TTC549 (cell line): ENCODE data around the gene IPPK.
"Not testable (repeated sequence)": the region's sequence is repeated elsewhere in the genome, so short reads cannot be mapped to it uniquely, and the experiment has no call there.

Experiments
- FAIRE-seq: peaks from 2 replicates; lab custom pipeline; 2012; peaks lifted over from hg19 to GRCh38; lab: Jason Lieb, UNC

The IPPK gene

GRCh38 chr9:92636627-92637026, 33.3 kb downstream of the IPPK start:
- no peak for FAIRE-seq

GRCh38 chr9:92635760-92636159, 34.2 kb downstream of the IPPK start:
- FAIRE-seq, result no peak

GRCh38 chr9:92634712-92635605, 35.0 kb downstream of the IPPK start:
- FAIRE-seq, result no peak

GRCh38 chr9:92633614-92634278, 36.2 kb downstream of the IPPK start:
- FAIRE-seq, result no peak

GRCh38 chr9:92632641-92633040, 37.3 kb downstream of the IPPK start:
- FAIRE-seq, result no peak

GRCh38 chr9:92631452-92632343, 38.2 kb downstream of the IPPK start:
- FAIRE-seq, result no peak

- FAIRE-seq, result no peak
These were observed 42.3 kb downstream of the IPPK start for GRCh38 chr9:92627651-92628050.

GRCh38 chr9:92626484-92626883, 43.4 kb downstream of the IPPK start:
- no peak for FAIRE-seq

- not testable (repeated sequence) for FAIRE-seq
These were observed 46.0 kb downstream of the IPPK start for GRCh38 chr9:92623936-92624335.

- FAIRE-seq, result no peak
These were observed 49.1 kb downstream of the IPPK start for GRCh38 chr9:92620845-92621244.

- FAIRE-seq, result no peak
These were observed 50.2 kb downstream of the IPPK start for GRCh38 chr9:92619601-92620300.

GRCh38 chr9:92618633-92619225, 51.2 kb downstream of the IPPK start:
- FAIRE-seq, result no peak

- FAIRE-seq, result no peak
These were observed 51.9 kb downstream of the IPPK start for GRCh38 chr9:92617951-92618510.

- no peak for FAIRE-seq
These were observed 52.6 kb downstream of the IPPK start for GRCh38 chr9:92617195-92617813.

- FAIRE-seq, result no peak
These were observed 53.2 kb downstream of the IPPK start for GRCh38 chr9:92616655-92617111.

GRCh38 chr9:92616199-92616641, 53.7 kb downstream of the IPPK start:
- no peak for FAIRE-seq

GRCh38 chr9:92615790-92616189, 54.1 kb downstream of the IPPK start:
- no peak for FAIRE-seq

- FAIRE-seq, result no peak
These were observed 55.0 kb downstream of the IPPK start for GRCh38 chr9:92614763-92615461.

- no peak for FAIRE-seq
These were observed 55.8 kb downstream of the IPPK start for GRCh38 chr9:92614123-92614510.
